NCI-H1694 (cell line): Measurements from ENCODE around the gene KCNC4.

Source experiments
- DNase-seq: peaks from one replicate; lab custom pipeline; 2025; lab: John Stamatoyannopoulos, UW

The KCNC4 gene

GRCh38 chr1:110189181-110189580 is 20.9 kb upstream of the KCNC4 start:
- DNase-seq = no peak

- peak; percentile 82 for DNase-seq
Measured at GRCh38 chr1:110190282-110190929, 19.7 kb upstream of the KCNC4 start.

GRCh38 chr1:110192541-110192940 is 17.6 kb upstream of the KCNC4 start:
- no peak for DNase-seq

- DNase-seq = no peak
Measured at GRCh38 chr1:110195196-110195595, 14.9 kb upstream of the KCNC4 start.

- peak; percentile 37 for DNase-seq
Measured at GRCh38 chr1:110196917-110197765, 13.0 kb upstream of the KCNC4 start.

GRCh38 chr1:110197905-110198629 is 12.0 kb upstream of the KCNC4 start:
- DNase-seq = no peak

GRCh38 chr1:110198746-110199145 is 11.4 kb upstream of the KCNC4 start:
- DNase-seq = no peak

GRCh38 chr1:110200190-110200589 is 9.9 kb upstream of the KCNC4 start:
- no peak for DNase-seq

- no peak for DNase-seq
Measured at GRCh38 chr1:110200666-110201065, 9.4 kb upstream of the KCNC4 start.

- DNase-seq = no peak
Measured at GRCh38 chr1:110201157-110201825, 8.8 kb upstream of the KCNC4 start.

GRCh38 chr1:110203021-110203661 is 7.0 kb upstream of the KCNC4 start:
- DNase-seq = peak; percentile 87

- DNase-seq = no peak
Measured at GRCh38 chr1:110205156-110205555, 5.0 kb upstream of the KCNC4 start.

- DNase-seq = no peak
Measured at GRCh38 chr1:110205591-110206155, 4.4 kb upstream of the KCNC4 start.

GRCh38 chr1:110206261-110206920 is 3.7 kb upstream of the KCNC4 start:
- DNase-seq = no peak

- DNase-seq = peak; percentile 85
Measured at GRCh38 chr1:110207831-110208230, 2.3 kb upstream of the KCNC4 start.

- no peak for DNase-seq
Measured at GRCh38 chr1:110208916-110209645, 1.0 kb upstream of the KCNC4 start.

GRCh38 chr1:110210604-110211495 is 736 bp downstream of the KCNC4 start:
- peak; percentile 28 for DNase-seq

GRCh38 chr1:110211496-110212168 is 1.5 kb downstream of the KCNC4 start:
- no peak for DNase-seq
